K562 (cell line): ENCODE results near the gene SPATA33. TPM values are rescaled to one million over a fixed set of nuclear protein-coding genes. Genes with fewer than 3 reads are reported as not detected.
A peak's percentile ranks its signal among the peaks of the same experiment; 100 is the strongest.

Source experiments
- BCL6 ChIP-seq: fragments of 250-450 bp; sonication (Bioruptor Pico); IDR thresholded peaks from 2 replicates; pipeline ENCODE4 v1.4.0; 2020
- BRD9 ChIP-seq: fragments of 450-650 bp; IDR thresholded peaks from 2 replicates; pipeline ENCODE4 v1.6.1; 2018; ENCODE audit warnings: low read depth; ENCODE audit not compliant: partially characterized antibody
- CBFA2T2 ChIP-seq: fragments of 450-650 bp; conservative IDR thresholded peaks from 2 replicates; pipeline ENCODE4 v1.6.1; 2017; ENCODE audit warnings: mild to moderate bottlenecking
- CTCFL ChIP-seq: IDR thresholded peaks from 2 replicates; pipeline ENCODE4 v1.6.1; 2011; ENCODE audit warnings: borderline replicate concordance, low read depth, mild to moderate bottlenecking, moderate library complexity, low read length; ENCODE audit not compliant: insufficient read depth, poor library complexity, severe bottlenecking
- FIP1L1 ChIP-seq: fragments of 200-400 bp; formaldehyde crosslinking; IDR thresholded peaks from 2 replicates; pipeline ENCODE4 v1.6.1; 2018; ENCODE audit warnings: mild to moderate bottlenecking, low read depth, low read length; ENCODE audit not compliant: poor library complexity, severe bottlenecking
- GABPA ChIP-seq: fragments of 200-800 bp; sonication (Bioruptor generic); conservative IDR thresholded peaks from 2 replicates; pipeline ENCODE4 v1.6.1; 2016; ENCODE audit warnings: low read depth, missing genetic modification characterization, missing compliant biosample characterization
- HEY1 ChIP-seq: fragments of 250-450 bp; sonication (Bioruptor Pico); IDR thresholded peaks from 2 replicates; pipeline ENCODE4 v1.5.0; 2020; ENCODE audit warnings: mild to moderate bottlenecking, moderate library complexity, borderline replicate concordance
- HMG20B ChIP-seq: fragments of 250-450 bp; sonication (Bioruptor Pico); IDR thresholded peaks from 2 replicates; pipeline ENCODE4 v1.5.0; 2021; ENCODE audit warnings: mild to moderate bottlenecking
- JUND ChIP-seq, 2 experiments: IDR thresholded peaks; 2 replicates in 1 of 2; 3 replicates in 1 of 2; pipeline ENCODE4 v1.6.1; 2011; ENCODE audit warnings: borderline replicate concordance in 2 of 2, low read depth in 2 of 2, low read length in 2 of 2, improper control_type of control experiment in 1 of 2, missing biosample characterization in 1 of 2, missing genetic modification characterization in 1 of 2, missing genetic modification reagents in 1 of 2
- MCM3 ChIP-seq: fragments of 450-650 bp; IDR thresholded peaks from 2 replicates; pipeline ENCODE4 v1.6.1; 2016
- MYC ChIP-seq, 2 experiments: fragments of 250-450 bp in 1 of 2; sonication (Bioruptor Pico) in 1 of 2; IDR thresholded peaks; 2 replicates each; pipeline versions ENCODE4 v1.5.1 to v1.6.1; 2012 to 2021; ENCODE audit warnings: low read depth in 2 of 2, borderline replicate concordance in 1 of 2, improper control_type of control experiment in 1 of 2, low read length in 1 of 2, mild to moderate bottlenecking in 1 of 2, moderate library complexity in 1 of 2
- NBN ChIP-seq: fragments of 450-650 bp; IDR thresholded peaks from 2 replicates; pipeline ENCODE4 v1.6.1; 2016; ENCODE audit warnings: low read depth, mild to moderate bottlenecking
- NFE2L1 ChIP-seq: fragments of 450-650 bp; IDR thresholded peaks from 2 replicates; pipeline ENCODE4 v1.6.1; 2016; ENCODE audit warnings: missing genetic modification characterization, low read depth, mild to moderate bottlenecking, missing compliant biosample characterization, moderate library complexity, borderline replicate concordance
- NR2C1 ChIP-seq, 2 experiments: fragments of 450-650 bp; IDR thresholded peaks; 2 replicates each; pipeline ENCODE4 v1.6.1; 2017; ENCODE audit warnings: mild to moderate bottlenecking in 2 of 2, antibody characterized with exemption in 1 of 2, inconsistent platforms in 1 of 2, missing compliant biosample characterization in 1 of 2, missing genetic modification characterization in 1 of 2
- PHTF2 ChIP-seq: fragments of 250-450 bp; sonication (Bioruptor Pico); IDR thresholded peaks from 2 replicates; pipeline ENCODE4 v1.5.0; 2021; ENCODE audit warnings: mild to moderate bottlenecking
- POLR2AphosphoS5 ChIP-seq: IDR thresholded peaks from 2 replicates; pipeline ENCODE4 v1.6.1; 2011; ENCODE audit warnings: mild to moderate bottlenecking, low read depth, low read length, moderate library complexity; ENCODE audit not compliant: control insufficient read depth, insufficient read depth
- PRMT5 ChIP-seq: sonication (generic); formaldehyde crosslinking; IDR thresholded peaks from 2 replicates; pipeline ENCODE4 v1.5.0; 2020; ENCODE audit warnings: missing genetic modification reagents
- RBM39 ChIP-seq: fragments of 200-400 bp; formaldehyde crosslinking; optimal IDR thresholded peaks from 2 replicates; pipeline ENCODE3; 2018; ENCODE audit warnings: low read depth, low read length
- RFX1 ChIP-seq: fragments of 450-650 bp; IDR thresholded peaks from 2 replicates; pipeline ENCODE4 v1.6.1; 2016; ENCODE audit warnings: mild to moderate bottlenecking, moderate library complexity
- RUNX1 ChIP-seq: sonication (generic); IDR thresholded peaks from 2 replicates; pipeline ENCODE4 v1.6.1; 2016; ENCODE audit warnings: antibody characterized with exemption, low read depth
- TFAP4 ChIP-seq: sonication (generic); formaldehyde crosslinking; IDR thresholded peaks from 2 replicates; pipeline ENCODE4 v1.8.0; 2022; ENCODE audit warnings: missing genetic modification reagents, mild to moderate bottlenecking, moderate library complexity, borderline replicate concordance
- ZFP30 ChIP-seq: fragments of 250-450 bp; sonication (Bioruptor Pico); IDR thresholded peaks from 2 replicates; pipeline ENCODE4 v1.8.0; 2022; ENCODE audit warnings: moderate library complexity, mild to moderate bottlenecking, inconsistent platforms, borderline replicate concordance
- ZFX ChIP-seq: sonication (generic); formaldehyde crosslinking; IDR thresholded peaks from 2 replicates; pipeline ENCODE4 v1.8.0; 2022; ENCODE audit warnings: mild to moderate bottlenecking, missing genetic modification reagents, moderate library complexity
- ZKSCAN8 ChIP-seq: fragments of 200-800 bp; sonication (Bioruptor generic); IDR thresholded peaks from 2 replicates; pipeline ENCODE4 v1.6.1; 2016; ENCODE audit warnings: missing genetic modification characterization, missing compliant biosample characterization
- ZNF274 ChIP-seq: IDR thresholded peaks from 2 replicates; pipeline ENCODE4 v1.6.1; 2011; ENCODE audit warnings: low read depth, mild to moderate bottlenecking, low read length, moderate library complexity, borderline replicate concordance
- ZNF316 ChIP-seq: fragments of 450-650 bp; IDR thresholded peaks from 2 replicates; pipeline ENCODE4 v1.6.1; 2016
- polyA plus RNA-seq, 8 experiments: library from polyadenylated mRNA; depleted of rRNA in 4 of 8; stranded (reverse) in 5 of 8; unstranded in 3 of 8; fragments of >200 nt; fragmentation: Nextera tagmentation in 2 of 8; fragmentation: Illumina TruSeq in 1 of 8; extraction: Ambion mirVana in 2 of 8; extraction: Trizol in 1 of 8; gene quantifications; 2 replicates each; pipeline versions ENCODE4 v1.2.1 to v1.2.3, GENCODE V29; 2011 to 2014; ENCODE audit warnings: inconsistent platforms in 1 of 8, missing spikeins in 1 of 8
- total RNA-seq, 7 experiments: library from RNA; depleted of rRNA in 6 of 7; stranded (reverse); fragments of >200 nt in 6 of 7; fragmentation: Illumina TruSeq in 2 of 7; extraction: Trizol in 2 of 7; gene quantifications; 2 replicates each; pipeline versions ENCODE4 v1.2.1 to v1.2.3, GENCODE V29; 2011 to 2021; ENCODE audit warnings: low replicate concordance in 1 of 7

Gene SPATA33
- total and polyA plus RNA-seq, 9 of the 15 experiments (the other 6 are each of a cell fraction or from before 2014, with no cell fraction given) = 4.0 to 20.0 (median 11.8) TPM

GRCh38 chr16:89686520-89687091, 29.0 kb downstream of the SPATA33 start, which contains the start of gene CDK10 (continued):
- peak; percentile 75 for TF ChIP-seq POLR2AphosphoS5
- TF ChIP-seq RUNX1 = no peak
- TF ChIP-seq ZKSCAN8 (CRISPR knock-in tag) = no peak
- TF ChIP-seq HMG20B (CRISPR knock-in tag) = no peak
- TF ChIP-seq FIP1L1 = peak; percentile 74
- TF ChIP-seq BCL6 = no peak
- TF ChIP-seq ZNF274 = no peak
- no peak for TF ChIP-seq ZFP30 (CRISPR knock-in tag)
- no peak; the same call in 1 of the 2 replicates for TF ChIP-seq JUND (IDR thresholded peaks at IDR 0.05; ENCODE audit: borderline replicate concordance, low read depth, low read length)
- no peak; the same call in 2 of the 3 replicates for TF ChIP-seq JUND (tag; IDR thresholded peaks at IDR 0.05; ENCODE audit: borderline replicate concordance, low read depth, low read length)
- no peak for TF ChIP-seq NFE2L1 (tag)
- TF ChIP-seq GABPA (tag) = peak; percentile 84
- no peak for TF ChIP-seq MCM3
- no peak for TF ChIP-seq BRD9
- no peak for TF ChIP-seq CTCFL
- TF ChIP-seq PHTF2 (CRISPR knock-in tag) = no peak
- no peak for TF ChIP-seq RBM39
- TF ChIP-seq NBN = no peak
- peak; percentile 37; the same call in 1 of the 2 replicates for TF ChIP-seq ZFX (CRISPR knock-in tag)
- TF ChIP-seq TFAP4 (CRISPR knock-in tag) = peak; percentile 74
- TF ChIP-seq HEY1 (CRISPR knock-in tag) = no peak
- TF ChIP-seq CBFA2T2 = no peak
- TF ChIP-seq RFX1 = peak; percentile 98
- TF ChIP-seq MYC (IDR thresholded peaks at IDR 0.05; ENCODE audit: low read depth, low read length) = peak; percentile 98
- TF ChIP-seq MYC (CRISPR knock-in tag; IDR thresholded peaks at IDR 0.05; ENCODE audit: borderline replicate concordance, low read depth) = peak; percentile 31; the same call in 1 of the 2 replicates
- no peak for TF ChIP-seq NR2C1 (IDR thresholded peaks at IDR 0.05)
- TF ChIP-seq NR2C1 (tag; IDR thresholded peaks at IDR 0.05) = no peak
- no peak for TF ChIP-seq ZNF316
- TF ChIP-seq PRMT5 (CRISPR knock-in tag) = no peak
